Stimulated activated CD4-positive, alpha-beta T cell treated with anti-CD3 and anti-CD28 coated beads, TNF-alpha, amount 100 ng/mL, for 4 hours (primary cell): ENCODE data around the gene DENND5A.
A peak's percentile ranks its signal among the peaks of the same experiment; 100 is the strongest.

ENCODE experiments used
- DNase-seq, 3 experiments: peaks; one replicate each; pipeline ENCODE4 v3.0.0-alpha.2; 2020; ENCODE audit warnings: low read depth in 3 of 3

DENND5A gene

GRCh38 chr11:9138612-9139579, 126.3 kb downstream of the DENND5A start:
- DNase-seq, result peak in 2 of 3 experiments; percentile 13

- no peak for DNase-seq
Measured at GRCh38 chr11:9138133-9138453, 127.1 kb downstream of the DENND5A start.

- peak; percentile 43 to 53 (median 46) for DNase-seq
Measured at GRCh38 chr11:9137293-9138132, 127.6 kb downstream of the DENND5A start.

- DNase-seq, result no peak
Measured at GRCh38 chr11:9136741-9137140, 128.4 kb downstream of the DENND5A start.

- no peak for DNase-seq
Measured at GRCh38 chr11:9133956-9134355, 131.2 kb downstream of the DENND5A start.

- no peak for DNase-seq
Measured at GRCh38 chr11:9132203-9132878, 132.8 kb downstream of the DENND5A start.

GRCh38 chr11:9130297-9130696, 134.9 kb downstream of the DENND5A start:
- DNase-seq, result no peak

- DNase-seq, result no peak
Measured at GRCh38 chr11:9126636-9127035, 138.5 kb downstream of the DENND5A start.

GRCh38 chr11:9125185-9125886, 139.8 kb downstream of the DENND5A start:
- DNase-seq, result no peak

- no peak for DNase-seq
Measured at GRCh38 chr11:9123595-9124304, 141.4 kb downstream of the DENND5A start.

- no peak for DNase-seq
Measured at GRCh38 chr11:9121469-9121796, 143.7 kb downstream of the DENND5A start.

GRCh38 chr11:9120664-9121468, 144.3 kb downstream of the DENND5A start:
- no peak for DNase-seq

GRCh38 chr11:9118277-9118676, 146.9 kb downstream of the DENND5A start:
- DNase-seq, result no peak

- DNase-seq, result no peak
Measured at GRCh38 chr11:9112075-9112474, 153.1 kb downstream of the DENND5A start.

GRCh38 chr11:9109858-9110731, 155.1 kb downstream of the DENND5A start:
- DNase-seq, result no peak

- DNase-seq, result no peak
Measured at GRCh38 chr11:9104580-9104979, 160.6 kb downstream of the DENND5A start.

- DNase-seq, result no peak
Measured at GRCh38 chr11:9103542-9104276, 161.4 kb downstream of the DENND5A start.

GRCh38 chr11:9099617-9100016, 165.5 kb downstream of the DENND5A start:
- no peak for DNase-seq
